IPS DF 6.9 (cell line): ENCODE measurements around the gene LIG1.
A peak's percentile ranks its signal among the peaks of the same experiment; 100 is the strongest.
"Not testable (repeated sequence)": the region's sequence is repeated elsewhere in the genome, so short reads cannot be mapped to it uniquely, and the experiment has no call there.

Source experiments
- DNase-seq: peaks from one replicate; pipeline ENCODE4 v3.0.0-alpha.2; 2013; ENCODE audit warnings: low read depth, low spot score
- H3K27ac ChIP-seq: one replicate; pipeline ENCODE4 v1.5.1; 2013; ENCODE audit warnings: low read length, control low read depth
- H3K27me3 ChIP-seq: 2 replicates; pipeline ENCODE4 v1.6.1; 2013; ENCODE audit warnings: mild to moderate bottlenecking, low read length; ENCODE audit not compliant: control insufficient read depth, insufficient read depth
- H3K36me3 ChIP-seq: 2 replicates; pipeline ENCODE4 v1.6.1; 2013; ENCODE audit warnings: low read length; ENCODE audit not compliant: control insufficient read depth, insufficient read depth
- H3K4me1 ChIP-seq: 2 replicates; pipeline ENCODE4 v1.6.1; 2013; ENCODE audit warnings: low read length; ENCODE audit not compliant: control insufficient read depth, insufficient read depth
- H3K4me3 ChIP-seq: 2 replicates; pipeline ENCODE4 v1.5.1; 2013; ENCODE audit warnings: mild to moderate bottlenecking, low read length
- H3K9me3 ChIP-seq: 2 replicates; pipeline ENCODE4 v1.6.1; 2013; ENCODE audit warnings: low read length, inconsistent platforms; ENCODE audit not compliant: control insufficient read depth, insufficient read depth
- WGBS: extraction: QIAGEN DNeasy Blood & Tissue Kit; methylation state at CpG from one replicate; pipeline ENCODE4 v1.1.7; 2013; ENCODE audit warnings: mixed read lengths, missing lambda C conversion rate; ENCODE audit not compliant: insufficient read length, insufficient coverage; 5-methylcytosine and 5-hydroxymethylcytosine counted together

LIG1 gene

DNA sequence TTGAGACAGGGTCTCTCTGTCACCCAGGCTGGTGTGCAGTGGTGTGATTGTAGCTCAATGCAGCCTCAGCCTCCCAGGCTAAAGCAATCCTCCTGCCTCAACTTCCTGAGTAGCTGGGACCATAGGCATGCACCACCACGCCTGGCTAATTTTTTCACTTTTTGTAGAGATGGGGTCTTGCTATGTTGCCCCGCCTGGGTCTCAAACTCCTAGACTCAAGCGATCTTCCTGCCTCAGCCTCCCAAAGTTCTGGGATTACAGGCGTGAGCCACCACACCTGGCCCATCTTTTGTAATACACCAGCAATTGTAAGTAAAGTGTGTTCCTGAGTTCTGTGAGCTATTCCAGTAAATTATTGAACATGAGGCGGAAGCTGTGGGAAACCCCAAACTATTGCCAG lies 66.2 kb downstream of the LIG1 start:
- Histone ChIP-seq H3K9me3 (no peaks in the 10 kb centered on the region), H3K4me1 (no peaks in the 10 kb centered on the region), H3K27ac (no peak overlapping the region), H3K27me3 (no peaks in the 10 kb centered on the region), H3K36me3 (no peaks in the 10 kb centered on the region), H3K4me3 (no peak overlapping the region)
- no peak for DNase-seq
- WGBS: no CpG with 5 or more reads among the region's 5 CpGs

DNA sequence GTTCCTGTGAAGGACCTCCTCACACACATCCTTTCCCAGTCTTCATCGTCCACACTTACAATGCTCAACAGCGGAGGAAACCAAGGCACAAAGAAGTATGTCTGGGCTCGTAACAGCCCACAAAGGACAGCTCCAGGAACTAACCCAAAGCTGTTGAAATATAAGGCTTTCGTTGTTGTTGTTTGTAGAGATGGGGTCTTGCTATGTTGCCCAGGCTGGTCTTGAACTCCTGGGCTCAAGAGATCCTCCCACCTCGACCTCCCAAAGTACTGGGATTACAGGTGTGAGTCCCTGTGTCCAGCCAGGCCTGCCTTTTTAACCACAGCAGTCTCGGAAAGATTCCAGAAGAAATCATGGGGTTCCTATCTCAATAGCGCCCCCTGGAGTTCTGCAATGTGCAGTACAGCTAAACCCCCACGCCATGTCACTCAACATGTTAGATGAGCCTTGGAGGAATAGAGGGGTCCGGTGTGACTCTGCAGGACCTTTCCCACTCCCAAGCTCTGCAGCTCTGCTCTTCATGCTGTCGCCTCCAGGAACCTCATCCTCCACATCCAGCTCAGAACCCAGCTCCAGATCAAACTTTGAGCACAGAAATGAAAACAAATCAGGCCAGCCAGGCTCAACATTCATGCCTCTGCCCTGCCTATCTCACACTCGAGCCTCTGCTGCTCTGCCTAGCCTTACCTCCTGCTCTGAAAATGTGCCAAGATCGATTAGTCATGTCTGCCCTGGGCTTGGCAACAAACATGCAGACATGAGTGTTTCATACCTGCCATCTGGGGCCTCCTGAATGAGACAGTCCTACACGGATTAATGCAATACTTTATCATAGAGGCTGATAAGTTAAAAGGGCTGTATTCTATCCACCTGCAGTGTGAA lies 67.0 kb downstream of the LIG1 start:
- no peaks in the 10 kb centered on the region for H3K36me3 ChIP-seq
- no peaks in the 10 kb centered on the region for H3K4me1 ChIP-seq
- no peaks in the 10 kb centered on the region for H3K27me3 ChIP-seq
- no peaks in the 10 kb centered on the region for H3K9me3 ChIP-seq
- H3K4me3 ChIP-seq: no peak overlapping the region; the same call in 1 of the 2 replicates
- no CpG with 5 or more reads among the region's 13 CpGs for WGBS
- peak; percentile 52 for DNase-seq
- H3K27ac ChIP-seq: no peak overlapping the region

DNA sequence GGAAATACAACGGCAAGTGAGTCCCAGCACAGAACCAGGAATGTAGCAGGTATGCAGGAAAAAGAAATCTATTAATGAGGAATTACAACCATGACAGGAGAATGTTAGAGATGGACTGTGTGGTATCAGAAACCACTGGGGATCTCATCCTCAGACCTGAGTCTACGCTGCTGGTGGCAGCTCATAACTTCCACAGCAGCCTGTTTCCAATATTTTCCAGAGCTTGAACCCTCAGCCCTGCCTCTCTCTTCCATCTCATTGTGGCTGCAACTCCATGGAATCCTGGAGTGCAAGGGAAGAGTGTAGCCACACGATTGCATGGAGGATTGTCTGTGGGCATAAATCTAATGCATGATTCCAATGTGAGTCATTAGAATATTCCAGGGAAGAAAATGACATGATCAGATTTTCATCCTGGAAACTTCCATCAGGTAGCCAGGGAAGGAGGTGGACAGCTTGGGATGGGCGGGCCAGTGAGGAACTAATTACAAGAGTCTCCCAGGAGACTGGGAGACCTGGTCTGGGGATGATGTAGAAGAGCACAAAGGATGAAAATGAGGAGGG lies 74.5 kb downstream of the LIG1 start:
- H3K27ac ChIP-seq: no peak overlapping the region
- H3K4me1 ChIP-seq: no peaks in the 10 kb centered on the region
- H3K9me3 ChIP-seq: peaks cover 2% of the 10 kb centered on the region; the same call in 1 of the 2 replicates
- H3K36me3 ChIP-seq: no peaks in the 10 kb centered on the region
- no CpG with 5 or more reads among the region's 4 CpGs for WGBS
- no peak for DNase-seq
- H3K27me3 ChIP-seq: no peaks in the 10 kb centered on the region
- no peak overlapping the region for H3K4me3 ChIP-seq

DNA sequence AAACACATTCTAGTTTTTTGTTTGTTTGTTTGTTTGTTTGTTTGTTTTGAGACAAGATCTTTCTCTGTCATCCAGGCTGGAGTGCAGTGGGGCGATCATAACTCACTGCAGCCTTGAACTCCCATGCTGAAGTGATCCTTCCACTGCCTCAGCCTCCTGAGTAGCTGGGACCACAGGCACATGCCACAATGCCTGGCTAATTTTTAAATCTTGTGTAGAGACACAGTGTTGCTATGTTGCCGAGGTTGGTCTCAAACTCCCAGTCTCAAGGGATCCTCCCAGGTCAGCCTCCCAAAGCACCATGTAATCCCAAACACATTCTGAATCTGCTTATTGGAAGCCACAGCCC lies 75.3 kb downstream of the LIG1 start:
- no CpG with 5 or more reads among the region's 2 CpGs for WGBS
- DNase-seq: no peak
- H3K4me1 ChIP-seq: no peaks in the 10 kb centered on the region
- peaks cover 2% of the 10 kb centered on the region; the same call in 1 of the 2 replicates for H3K9me3 ChIP-seq
- no peak overlapping the region for H3K4me3 ChIP-seq
- H3K36me3 ChIP-seq: no peaks in the 10 kb centered on the region
- H3K27ac ChIP-seq: no peak overlapping the region
- H3K27me3 ChIP-seq: no peaks in the 10 kb centered on the region

GRCh38 chr19:48094129-48094854 lies 75.9 kb downstream of the LIG1 start:
- no peaks in the 10 kb centered on the region for H3K4me1 ChIP-seq
- H3K36me3 ChIP-seq: no peaks in the 10 kb centered on the region
- H3K27me3 ChIP-seq: no peaks in the 10 kb centered on the region
- WGBS: no CpG with 5 or more reads among the region's 1 CpG
- DNase-seq: no peak
- H3K9me3 ChIP-seq: peaks cover 2% of the 10 kb centered on the region; the same call in 1 of the 2 replicates
- H3K4me3 ChIP-seq: no peak overlapping the region
- no peak overlapping the region for H3K27ac ChIP-seq

DNA sequence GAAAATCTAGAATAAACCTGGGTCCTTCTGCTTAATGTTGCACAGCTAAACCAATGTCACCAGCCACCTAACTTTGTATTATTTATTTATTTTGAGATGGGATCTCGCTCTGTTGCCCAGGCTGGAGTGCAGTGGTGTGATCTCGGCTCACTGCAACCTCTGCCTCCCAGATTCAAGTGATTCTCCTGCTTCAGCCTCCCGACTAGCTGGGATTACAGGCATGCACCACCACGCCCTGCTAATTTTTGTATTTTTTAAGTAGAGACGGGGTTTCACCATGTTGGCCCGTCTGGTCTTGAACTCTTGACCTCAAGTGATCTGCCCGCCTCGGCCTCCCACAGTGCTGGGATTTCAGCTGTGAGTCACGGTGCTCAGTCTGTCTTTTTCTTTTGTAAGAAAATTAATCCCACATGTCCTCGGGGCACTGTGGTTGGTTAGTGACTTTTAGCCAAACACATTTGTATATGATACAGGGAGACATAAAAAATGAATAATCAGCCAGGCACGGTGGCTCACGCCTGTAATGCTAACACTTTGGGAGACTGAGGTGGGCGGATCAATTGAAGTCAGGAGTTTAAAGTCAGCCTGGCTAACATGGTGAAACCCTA lies 78.9 kb downstream of the LIG1 start:
- H3K36me3 ChIP-seq, H3K4me1 ChIP-seq, H3K4me3 ChIP-seq, H3K27me3 ChIP-seq, H3K9me3 ChIP-seq, H3K27ac ChIP-seq, DNase-seq: not testable (repeated sequence)
- WGBS: no CpG with 5 or more reads among the region's 13 CpGs

GRCh38 chr19:48090281-48090802 lies 79.8 kb downstream of the LIG1 start:
- DNase-seq: no peak
- no CpG with 5 or more reads among the region's 5 CpGs for WGBS
- Histone ChIP-seq H3K27me3 (no peaks in the 10 kb centered on the region), H3K9me3 (peaks cover 2% of the 10 kb centered on the region; the same call in 1 of the 2 replicates), H3K4me3 (no peak overlapping the region), H3K36me3 (no peaks in the 10 kb centered on the region), H3K27ac (no peak overlapping the region), H3K4me1 (no peaks in the 10 kb centered on the region)

DNA sequence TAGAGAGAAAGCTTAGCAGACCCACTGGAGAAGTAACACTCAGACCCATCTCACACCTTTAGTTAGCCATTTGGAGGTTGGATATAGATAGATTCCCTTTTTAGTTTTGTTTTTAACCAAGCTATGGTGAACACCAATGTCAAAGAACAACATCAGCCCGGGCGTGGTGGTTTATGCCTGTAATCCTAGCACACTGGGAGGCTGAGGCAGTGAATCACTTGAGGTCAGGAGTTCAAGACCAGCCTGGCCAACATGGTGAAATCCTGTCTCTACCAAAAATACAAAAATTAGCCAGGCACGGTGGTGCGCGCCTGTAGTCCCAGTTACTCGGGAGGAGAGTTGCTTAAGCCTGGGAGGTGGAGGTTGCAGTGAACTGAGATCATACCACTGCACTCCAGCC lies 81.2 kb downstream of the LIG1 start:
- H3K4me3 ChIP-seq, DNase-seq, H3K36me3 ChIP-seq, H3K27ac ChIP-seq, H3K9me3 ChIP-seq, H3K27me3 ChIP-seq, H3K4me1 ChIP-seq: not testable (repeated sequence)
- no CpG with 5 or more reads among the region's 6 CpGs for WGBS

GRCh38 chr19:48085904-48086864 lies 84.0 kb downstream of the LIG1 start:
- Histone ChIP-seq H3K36me3 (no peaks in the 10 kb centered on the region), H3K27ac (no peak overlapping the region), H3K4me1 (no peaks in the 10 kb centered on the region), H3K27me3 (no peaks in the 10 kb centered on the region), H3K9me3 (no peaks in the 10 kb centered on the region), H3K4me3 (no peak overlapping the region)
- no CpG with 5 or more reads among the region's 7 CpGs for WGBS
- no peak for DNase-seq
